Hepatocyte (in vitro differentiated cells): ENCODE results near the gene AIRE.
"Not testable (repeated sequence)": the region's sequence is repeated elsewhere in the genome, so short reads cannot be mapped to it uniquely, and the experiment has no call there.

Source experiments
- EZH2 ChIP-seq: fragments of 200-600 bp; sonication (generic); IDR thresholded peaks from 2 replicates; pipeline ENCODE4 v1.6.1; 2016; ENCODE audit warnings: antibody characterized with exemption, mild to moderate bottlenecking, borderline replicate concordance
- EZH2phosphoT487 ChIP-seq: fragments of 200-600 bp; sonication (generic); IDR thresholded peaks from one replicate; pipeline ENCODE4 v1.6.1; 2018; ENCODE audit warnings: antibody characterized with exemption, mild to moderate bottlenecking, low read depth, moderate library complexity; ENCODE audit not compliant: unreplicated experiment, severe bottlenecking
- TF ChIP-seq, protein P1 (sequence below): fragments of 200-600 bp; sonication (generic); IDR thresholded peaks from 2 replicates; pipeline ENCODE4 v1.5.1; 2016; ENCODE audit warnings: antibody characterized with exemption, mild to moderate bottlenecking; ENCODE audit not compliant: poor library complexity

DNA sequence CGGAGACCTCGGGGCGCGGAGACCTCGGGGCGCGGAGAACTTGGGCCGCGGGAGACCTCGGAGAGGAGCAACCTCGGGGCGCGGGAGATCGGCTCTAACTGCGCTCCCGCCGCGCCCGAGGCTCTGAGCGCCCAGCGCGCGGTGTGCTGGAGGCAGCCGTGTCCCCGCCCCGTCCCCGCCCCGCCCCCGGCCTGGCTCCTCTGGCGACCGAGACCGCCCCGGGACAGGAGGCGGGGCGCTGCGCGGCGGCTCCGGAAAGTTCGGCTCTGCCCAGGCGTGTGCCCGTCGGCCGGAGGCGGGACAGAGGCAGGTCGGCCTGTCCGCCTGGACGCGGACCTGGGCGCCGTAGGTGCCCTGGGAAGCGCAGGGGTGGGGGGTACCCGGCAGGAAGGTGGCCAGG lies 44.8 kb upstream of the AIRE start, which contains the start of gene ICOSLG:
- TF ChIP-seq EZH2, EZH2phosphoT487: not testable (repeated sequence)
- TF ChIP-seq, protein P1, sequence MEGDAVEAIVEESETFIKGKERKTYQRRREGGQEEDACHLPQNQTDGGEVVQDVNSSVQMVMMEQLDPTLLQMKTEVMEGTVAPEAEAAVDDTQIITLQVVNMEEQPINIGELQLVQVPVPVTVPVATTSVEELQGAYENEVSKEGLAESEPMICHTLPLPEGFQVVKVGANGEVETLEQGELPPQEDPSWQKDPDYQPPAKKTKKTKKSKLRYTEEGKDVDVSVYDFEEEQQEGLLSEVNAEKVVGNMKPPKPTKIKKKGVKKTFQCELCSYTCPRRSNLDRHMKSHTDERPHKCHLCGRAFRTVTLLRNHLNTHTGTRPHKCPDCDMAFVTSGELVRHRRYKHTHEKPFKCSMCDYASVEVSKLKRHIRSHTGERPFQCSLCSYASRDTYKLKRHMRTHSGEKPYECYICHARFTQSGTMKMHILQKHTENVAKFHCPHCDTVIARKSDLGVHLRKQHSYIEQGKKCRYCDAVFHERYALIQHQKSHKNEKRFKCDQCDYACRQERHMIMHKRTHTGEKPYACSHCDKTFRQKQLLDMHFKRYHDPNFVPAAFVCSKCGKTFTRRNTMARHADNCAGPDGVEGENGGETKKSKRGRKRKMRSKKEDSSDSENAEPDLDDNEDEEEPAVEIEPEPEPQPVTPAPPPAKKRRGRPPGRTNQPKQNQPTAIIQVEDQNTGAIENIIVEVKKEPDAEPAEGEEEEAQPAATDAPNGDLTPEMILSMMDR: not testable (repeated sequence)
